Osteoblast (primary cell): Measurements from ENCODE around the gene C14orf180. TPM values are rescaled to one million over a fixed set of nuclear protein-coding genes. Genes with fewer than 3 reads are reported as not detected.

ENCODE experiments used
- DNase-seq: peaks from one replicate; pipeline ENCODE4 v3.0.0; 2011; ENCODE audit warnings: low spot score, mixed read lengths; ENCODE audit not compliant: insufficient read length; ENCODE audit errors: missing footprints
- H2AFZ ChIP-seq: 2 replicates; pipeline ENCODE4 v1.6.0; 2011; ENCODE audit warnings: mild to moderate bottlenecking, low read length
- H3K27ac ChIP-seq: 2 replicates; pipeline ENCODE4 v1.5.1; 2011; ENCODE audit warnings: mild to moderate bottlenecking, low read depth, low read length, moderate library complexity
- H3K27me3 ChIP-seq: 2 replicates; pipeline ENCODE4 v1.6.0; 2012; ENCODE audit warnings: mild to moderate bottlenecking, control low read depth, inconsistent platforms, low read length, moderate library complexity; ENCODE audit not compliant: insufficient read depth
- H3K36me3 ChIP-seq: 2 replicates; pipeline ENCODE4 v1.5.1; 2011; ENCODE audit warnings: mild to moderate bottlenecking, low read length, control low read depth, moderate library complexity; ENCODE audit not compliant: insufficient read depth
- H3K4me1 ChIP-seq: 2 replicates; pipeline ENCODE4 v1.5.1; 2011; ENCODE audit warnings: mild to moderate bottlenecking, low read length, control low read depth, moderate library complexity; ENCODE audit not compliant: insufficient read depth
- H3K4me2 ChIP-seq: 2 replicates; pipeline ENCODE4 v1.6.0; 2011; ENCODE audit warnings: mild to moderate bottlenecking, low read length; ENCODE audit not compliant: insufficient read depth
- H3K4me3 ChIP-seq: fragments of 200-600 bp; sonication (generic); 3 replicates; pipeline ENCODE4 v1.5.1; 2012; ENCODE audit warnings: mild to moderate bottlenecking, low read length, inconsistent platforms; ENCODE audit not compliant: insufficient read depth
- H3K79me2 ChIP-seq: 2 replicates; pipeline ENCODE4 v1.6.0; 2012; ENCODE audit warnings: mild to moderate bottlenecking, low read length, control low read depth, inconsistent platforms; ENCODE audit not compliant: insufficient read depth
- H3K9me3 ChIP-seq: 2 replicates; pipeline ENCODE4 v1.5.1; 2011; ENCODE audit warnings: low read depth, low read length, control low read depth
- H4K20me1 ChIP-seq: 2 replicates; pipeline ENCODE4 v1.6.0; 2012; ENCODE audit warnings: mild to moderate bottlenecking, low read length, control low read depth; ENCODE audit not compliant: insufficient read depth
- CTCF ChIP-seq: IDR thresholded peaks from 2 replicates; pipeline ENCODE4 v1.5.1; 2011; ENCODE audit warnings: mild to moderate bottlenecking, low read depth, low read length, moderate library complexity; ENCODE audit errors: extremely low read depth
- total RNA-seq: library from RNA; depleted of rRNA; stranded (reverse); fragments of >200 nt; gene quantifications from 2 replicates; pipeline ENCODE4 v1.2.3, GENCODE V29; 2012

C14orf180 gene
- total RNA-seq, 1 donor, result not detected

GRCh38 chr14:104583424-104584306 is 4.1 kb downstream of the C14orf180 start:
- no peak overlapping the region for H3K4me3 ChIP-seq
- no peaks in the 10 kb centered on the region for H3K9me3 ChIP-seq
- H3K27ac ChIP-seq, result no peak overlapping the region
- H3K27me3 ChIP-seq, result peaks cover 14% of the 10 kb centered on the region
- no peak for TF ChIP-seq CTCF
- no peak overlapping the region for H3K4me2 ChIP-seq
- peak; percentile 76 for DNase-seq
- no peaks in the 10 kb centered on the region for H3K4me1 ChIP-seq
- H3K36me3 ChIP-seq, result no peaks in the 10 kb centered on the region
- H2AFZ ChIP-seq, result no peak overlapping the region
- no peaks in the 10 kb centered on the region for H3K79me2 ChIP-seq
- H4K20me1 ChIP-seq, result no peaks in the 10 kb centered on the region

- Histone ChIP-seq H3K9me3 (no peaks in the 10 kb centered on the region), H3K4me2 (no peak overlapping the region), H2AFZ (no peak overlapping the region), H3K79me2 (no peaks in the 10 kb centered on the region), H3K27me3 (peaks cover 8% of the 10 kb centered on the region), H3K4me3 (no peak overlapping the region), H3K36me3 (no peaks in the 10 kb centered on the region), H3K4me1 (no peaks in the 10 kb centered on the region), H3K27ac (no peak overlapping the region), H4K20me1 (no peaks in the 10 kb centered on the region)
- peak; percentile 80 for DNase-seq
- no peak for TF ChIP-seq CTCF
Measured at GRCh38 chr14:104584557-104584956, 5.0 kb downstream of the C14orf180 start.

GRCh38 chr14:104585966-104586697 is 6.6 kb downstream of the C14orf180 start:
- Histone ChIP-seq H4K20me1 (no peaks in the 10 kb centered on the region), H2AFZ (no peak overlapping the region), H3K27ac (no peak overlapping the region), H3K79me2 (no peaks in the 10 kb centered on the region), H3K4me1 (no peaks in the 10 kb centered on the region), H3K36me3 (no peaks in the 10 kb centered on the region), H3K27me3 (peaks cover 3% of the 10 kb centered on the region), H3K4me3 (no peak overlapping the region), H3K9me3 (no peaks in the 10 kb centered on the region), H3K4me2 (no peak overlapping the region)
- DNase-seq, result peak; percentile 90
- TF ChIP-seq CTCF, result no peak
